Cardiac muscle cell (in vitro differentiated cells and primary cell): Measurements from ENCODE around the gene SPIRE2. TPM values are rescaled to one million over a fixed set of nuclear protein-coding genes. Genes with fewer than 3 reads are reported as not detected.

ENCODE experiments used
- DNase-seq, 2 donors: peaks; one replicate each; pipeline versions ENCODE4 v3.0.0 to v3.0.0-alpha.2; 2010 to 2017; ENCODE audit warnings: low read depth in 1 of 2, low spot score in 1 of 2
- H3K27ac ChIP-seq: fragments of 200-600 bp; sonication (generic); 2 replicates; pipeline ENCODE4 v1.5.1; 2016
- H3K27me3 ChIP-seq: fragments of 200-600 bp; sonication (generic); 2 replicates; pipeline ENCODE4 v1.6.0; 2016; ENCODE audit warnings: control low read depth
- H3K36me3 ChIP-seq: fragments of 200-600 bp; sonication (generic); 2 replicates; pipeline ENCODE4 v1.5.1; 2016; ENCODE audit warnings: control low read depth
- H3K4me1 ChIP-seq: fragments of 200-600 bp; sonication (generic); 2 replicates; pipeline ENCODE4 v1.8.1; 2017; ENCODE audit warnings: low read depth, mild to moderate bottlenecking, mixed run types
- H3K4me3 ChIP-seq: fragments of 200-600 bp; sonication (generic); 2 replicates; pipeline ENCODE4 v1.5.1; 2016; ENCODE audit warnings: mild to moderate bottlenecking
- H3K9me3 ChIP-seq: fragments of 200-600 bp; sonication (generic); 2 replicates; pipeline ENCODE4 v1.5.1; 2017; ENCODE audit warnings: low read depth, mild to moderate bottlenecking, control low read depth
- CTCF ChIP-seq: IDR thresholded peaks from 2 replicates; pipeline ENCODE4 v1.5.1; 2012; ENCODE audit warnings: low read depth, mild to moderate bottlenecking, low read length
- polyA plus RNA-seq: library from polyadenylated mRNA; unstranded; fragments of >200 nt; fragmentation: Nextera tagmentation; extraction: Ambion mirVana; gene quantifications from 2 replicates; pipeline ENCODE4 v1.2.1, GENCODE V29; 2016
- total RNA-seq: library from RNA; depleted of rRNA; stranded (reverse); fragments of >200 nt; gene quantifications from 2 replicates; pipeline ENCODE4 v1.2.3, GENCODE V29; 2016

The SPIRE2 gene
- total and polyA plus RNA-seq, 2 experiments from 2014 or later = 3.8 to 7.8 TPM

DNA sequence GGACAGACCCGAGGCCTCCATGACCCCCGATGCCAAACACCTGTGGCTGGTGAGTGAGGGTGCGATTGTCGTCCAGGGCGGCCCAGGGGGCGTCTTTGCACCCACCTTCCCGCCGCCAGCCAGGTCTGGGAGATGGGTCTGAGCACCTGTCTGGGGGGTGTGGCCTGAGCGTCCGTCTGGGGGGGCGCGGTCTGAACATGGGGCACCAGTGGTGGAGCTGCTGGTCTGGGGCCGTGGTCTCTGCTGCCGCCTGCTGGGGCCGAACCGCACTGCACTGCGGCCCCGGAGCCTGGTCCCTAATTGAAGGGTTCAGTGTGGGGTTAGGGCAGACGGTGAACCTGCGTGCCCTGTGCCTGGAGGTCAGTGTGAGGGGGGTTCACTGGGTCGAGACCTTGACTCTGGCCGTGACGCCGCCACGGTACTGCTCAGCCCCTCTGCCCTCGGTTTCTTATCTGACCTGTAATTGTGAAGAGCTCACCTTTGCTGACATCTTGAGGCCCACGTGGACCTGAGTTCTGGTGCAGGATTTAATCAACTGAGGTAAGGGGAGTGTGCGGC lies 32.6 kb downstream of the SPIRE2 start:
- Histone ChIP-seq H3K27ac (no peak overlapping the region), H3K36me3 (no peaks in the 10 kb centered on the region)
- DNase-seq = peak; percentile 55 to 56

DNA sequence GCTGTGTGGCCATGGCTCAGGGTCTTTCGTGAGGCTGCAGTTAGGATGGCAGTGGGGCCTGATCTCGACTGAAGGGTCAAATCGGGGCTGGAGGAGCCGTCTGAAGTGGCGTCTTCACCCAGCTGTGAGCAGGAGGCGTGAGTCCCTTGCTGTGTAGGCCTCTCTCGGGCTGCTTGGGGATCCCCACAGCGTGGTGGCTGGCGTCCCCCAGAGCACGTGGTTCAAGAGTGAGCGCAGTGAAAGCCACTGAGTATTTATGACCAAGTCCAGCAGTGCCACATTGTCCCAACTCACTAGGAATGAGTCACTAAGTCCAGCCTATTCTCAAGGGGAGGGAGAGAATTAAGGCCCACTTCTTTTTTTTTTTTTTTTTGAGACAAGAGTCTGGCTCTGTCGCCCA lies 33.4 kb downstream of the SPIRE2 start:
- Histone ChIP-seq H3K4me3 (no peak overlapping the region), H3K27ac (no peak overlapping the region), H3K9me3 (no peaks in the 10 kb centered on the region), H3K27me3 (no peaks in the 10 kb centered on the region), H3K36me3 (no peaks in the 10 kb centered on the region), H3K4me1 (no peaks in the 10 kb centered on the region)
- no peak for DNase-seq
- TF ChIP-seq CTCF = no peak

More for the DNA sequence above, 32.6 kb downstream of the SPIRE2 start:
- Histone ChIP-seq H3K27me3 (no peaks in the 10 kb centered on the region), H3K9me3 (no peaks in the 10 kb centered on the region), H3K4me3 (no peak overlapping the region), H3K4me1 (no peaks in the 10 kb centered on the region)
- peak; percentile 97 for TF ChIP-seq CTCF

GRCh38 chr16:89862732-89863131 lies 34.5 kb downstream of the SPIRE2 start:
- no peak overlapping the region for H3K27ac ChIP-seq
- TF ChIP-seq CTCF = no peak
- H3K4me1 ChIP-seq = no peaks in the 10 kb centered on the region
- no peaks in the 10 kb centered on the region for H3K9me3 ChIP-seq
- H3K36me3 ChIP-seq = no peaks in the 10 kb centered on the region
- H3K4me3 ChIP-seq = no peak overlapping the region
- no peaks in the 10 kb centered on the region for H3K27me3 ChIP-seq
- no peak for DNase-seq

GRCh38 chr16:89863741-89864526 lies 35.7 kb downstream of the SPIRE2 start:
- Histone ChIP-seq H3K4me1 (no peaks in the 10 kb centered on the region), H3K36me3 (no peaks in the 10 kb centered on the region), H3K4me3 (no peak overlapping the region), H3K27ac (no peak overlapping the region), H3K9me3 (no peaks in the 10 kb centered on the region), H3K27me3 (no peaks in the 10 kb centered on the region)
- peak in 1 of 2 donors; percentile 73 for DNase-seq
- TF ChIP-seq CTCF = no peak

- no peaks in the 10 kb centered on the region for H3K9me3 ChIP-seq
- DNase-seq = peak in 1 of 2 donors; percentile 21
- H3K27ac ChIP-seq = no peak overlapping the region
- H3K4me3 ChIP-seq = no peak overlapping the region
- H3K4me1 ChIP-seq = no peaks in the 10 kb centered on the region
- H3K27me3 ChIP-seq = no peaks in the 10 kb centered on the region
- no peak for TF ChIP-seq CTCF
- H3K36me3 ChIP-seq = no peaks in the 10 kb centered on the region
These were observed 36.2 kb downstream of the SPIRE2 start for GRCh38 chr16:89864527-89864820.
